Glutamatergic neuron (in vitro differentiated cells): ENCODE results near the gene EPHA5. TPM values are rescaled to one million over a fixed set of nuclear protein-coding genes. Genes with fewer than 3 reads are reported as not detected.

ENCODE experiments used
- DNase-seq: peaks from one replicate; pipeline ENCODE4 v3.0.0; 2022
- H3K27ac Mint-ChIP-seq: one replicate; pipeline ENCODE4 v1.8.0; 2020; ENCODE audit warnings: mild to moderate bottlenecking, mixed read lengths, inconsistent platforms; ENCODE audit not compliant: unreplicated experiment
- H3K27me3 Mint-ChIP-seq: one replicate; pipeline ENCODE4 v1.8.0; 2020; ENCODE audit warnings: mild to moderate bottlenecking, moderate library complexity, mixed read lengths, inconsistent platforms; ENCODE audit not compliant: unreplicated experiment
- H3K36me3 Mint-ChIP-seq: one replicate; pipeline ENCODE4 v1.8.0; 2020; ENCODE audit warnings: mild to moderate bottlenecking, mixed read lengths, inconsistent platforms; ENCODE audit not compliant: unreplicated experiment
- H3K4me1 Mint-ChIP-seq: one replicate; pipeline ENCODE4 v1.8.0; 2020; ENCODE audit warnings: mild to moderate bottlenecking, low read depth, mixed read lengths, inconsistent platforms; ENCODE audit not compliant: unreplicated experiment
- H3K4me3 Mint-ChIP-seq: one replicate; pipeline ENCODE4 v1.8.0; 2020; ENCODE audit warnings: mild to moderate bottlenecking, mixed read lengths, inconsistent platforms; ENCODE audit not compliant: unreplicated experiment
- H3K9me3 Mint-ChIP-seq: one replicate; pipeline ENCODE4 v1.8.0; 2020; ENCODE audit warnings: mild to moderate bottlenecking, moderate library complexity, mixed read lengths, inconsistent platforms; ENCODE audit not compliant: unreplicated experiment
- total RNA-seq: library from RNA; stranded (reverse); fragmentation: NEBNext Ultra II Directional; extraction: Animal tissue kit (Norgen Biotek cat#: 25700); gene quantifications from one replicate; pipeline ENCODE4 v1.2.1, GENCODE V29; 2021; ENCODE audit not compliant: unreplicated experiment
- TF ChIP-seq, protein P1 (sequence below): fragments of 200-600 bp; sonication (generic); IDR thresholded peaks from one replicate; pipeline ENCODE4 v1.5.0; 2021; ENCODE audit not compliant: partially characterized antibody, unreplicated experiment

Gene EPHA5
- total RNA-seq, 1 donor from 2014 or later: 108 TPM

DNA sequence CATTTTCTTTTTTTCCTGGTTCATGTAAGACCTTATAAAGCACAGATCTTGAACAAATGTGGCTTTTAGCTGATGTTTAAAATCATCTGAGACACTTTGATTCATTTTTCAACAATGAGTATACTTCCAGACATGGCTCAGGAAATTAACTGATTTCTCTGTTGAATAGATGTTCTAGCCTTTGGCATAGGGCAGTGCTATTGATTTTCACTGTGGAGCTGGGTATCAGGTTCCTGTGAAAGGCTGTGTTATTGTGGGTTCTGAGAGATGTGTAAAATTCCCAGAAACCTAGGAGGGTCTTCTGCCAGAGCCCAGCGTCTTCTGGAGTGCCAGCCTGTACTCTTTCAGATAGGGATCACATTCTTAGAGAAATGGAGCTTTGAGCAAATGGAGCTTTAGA, 278.9 kb downstream of the EPHA5 start:
- Mint-ChIP-seq H3K4me1 (no peaks in the 10 kb centered on the region), H3K36me3 (no peaks in the 10 kb centered on the region), H3K4me3 (no peak overlapping the region), H3K27me3 (peaks cover 2% of the 10 kb centered on the region), H3K27ac (no peak overlapping the region), H3K9me3 (peaks cover 2% of the 10 kb centered on the region)
- no peak for DNase-seq
- TF ChIP-seq, protein P1, sequence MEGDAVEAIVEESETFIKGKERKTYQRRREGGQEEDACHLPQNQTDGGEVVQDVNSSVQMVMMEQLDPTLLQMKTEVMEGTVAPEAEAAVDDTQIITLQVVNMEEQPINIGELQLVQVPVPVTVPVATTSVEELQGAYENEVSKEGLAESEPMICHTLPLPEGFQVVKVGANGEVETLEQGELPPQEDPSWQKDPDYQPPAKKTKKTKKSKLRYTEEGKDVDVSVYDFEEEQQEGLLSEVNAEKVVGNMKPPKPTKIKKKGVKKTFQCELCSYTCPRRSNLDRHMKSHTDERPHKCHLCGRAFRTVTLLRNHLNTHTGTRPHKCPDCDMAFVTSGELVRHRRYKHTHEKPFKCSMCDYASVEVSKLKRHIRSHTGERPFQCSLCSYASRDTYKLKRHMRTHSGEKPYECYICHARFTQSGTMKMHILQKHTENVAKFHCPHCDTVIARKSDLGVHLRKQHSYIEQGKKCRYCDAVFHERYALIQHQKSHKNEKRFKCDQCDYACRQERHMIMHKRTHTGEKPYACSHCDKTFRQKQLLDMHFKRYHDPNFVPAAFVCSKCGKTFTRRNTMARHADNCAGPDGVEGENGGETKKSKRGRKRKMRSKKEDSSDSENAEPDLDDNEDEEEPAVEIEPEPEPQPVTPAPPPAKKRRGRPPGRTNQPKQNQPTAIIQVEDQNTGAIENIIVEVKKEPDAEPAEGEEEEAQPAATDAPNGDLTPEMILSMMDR: no peak

DNA sequence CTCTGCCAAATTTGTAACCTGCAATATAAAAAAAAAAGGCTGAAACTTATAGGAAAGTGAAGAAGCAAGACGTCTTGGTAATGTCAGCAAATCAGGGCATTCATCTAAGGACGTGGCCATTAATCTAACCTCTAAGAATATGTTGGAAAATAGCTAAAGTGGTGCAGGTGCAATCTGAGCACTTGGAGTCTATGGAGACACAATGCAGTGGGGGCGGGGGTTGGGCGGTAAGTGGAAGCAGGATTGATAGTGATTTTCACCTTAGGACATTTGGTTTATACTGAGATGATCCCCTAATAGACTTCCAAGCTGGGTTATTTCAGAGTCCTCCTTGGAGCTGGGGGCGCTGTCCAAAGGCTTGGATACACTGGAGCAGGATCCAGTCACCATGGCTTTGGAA, 283.4 kb downstream of the EPHA5 start:
- no peaks in the 10 kb centered on the region for H3K36me3 Mint-ChIP-seq
- H3K4me3 Mint-ChIP-seq: no peak overlapping the region
- DNase-seq: peak; percentile 21
- H3K9me3 Mint-ChIP-seq: no peaks in the 10 kb centered on the region
- TF ChIP-seq, protein P1: no peak
- H3K27ac Mint-ChIP-seq: no peak overlapping the region
- no peaks in the 10 kb centered on the region for H3K27me3 Mint-ChIP-seq
- H3K4me1 Mint-ChIP-seq: peaks cover 2% of the 10 kb centered on the region

DNA sequence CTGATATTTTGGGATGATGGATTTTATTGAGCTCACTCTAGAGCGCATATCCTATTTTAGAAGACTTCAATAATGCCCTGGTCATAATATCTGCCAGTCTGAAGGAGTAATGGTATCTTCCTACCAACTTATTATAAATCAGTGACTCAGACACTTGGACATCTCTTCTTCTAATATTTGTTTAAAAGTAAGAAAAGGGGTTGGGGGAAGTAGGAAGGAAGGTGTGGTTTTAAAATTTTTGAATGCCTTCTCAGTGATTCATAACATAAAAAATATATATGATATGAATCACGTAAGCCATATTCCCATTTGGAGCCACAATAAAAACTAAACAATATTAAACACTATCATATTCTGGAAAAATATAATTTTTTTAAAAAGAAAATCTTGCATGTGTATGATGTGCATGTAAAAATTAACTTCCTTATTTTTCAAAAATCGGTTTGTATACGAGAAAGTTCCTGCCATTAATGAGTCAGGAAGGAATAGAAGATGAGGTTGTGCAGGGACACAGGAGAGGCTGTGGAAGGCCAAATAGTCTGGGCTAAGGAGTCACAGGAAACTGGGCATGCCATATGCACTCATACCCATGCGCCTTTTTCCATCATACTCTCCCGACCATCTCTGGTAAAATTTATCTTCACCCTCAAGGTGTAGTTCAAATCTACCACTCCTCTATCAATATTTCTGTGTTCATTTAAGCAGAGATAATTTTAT, 286.5 kb downstream of the EPHA5 start:
- Mint-ChIP-seq H3K27ac (no peak overlapping the region), H3K9me3 (no peaks in the 10 kb centered on the region), H3K4me1 (peaks cover 2% of the 10 kb centered on the region), H3K4me3 (no peak overlapping the region), H3K27me3 (no peaks in the 10 kb centered on the region), H3K36me3 (no peaks in the 10 kb centered on the region)
- DNase-seq: no peak
- TF ChIP-seq, protein P1: no peak

DNA sequence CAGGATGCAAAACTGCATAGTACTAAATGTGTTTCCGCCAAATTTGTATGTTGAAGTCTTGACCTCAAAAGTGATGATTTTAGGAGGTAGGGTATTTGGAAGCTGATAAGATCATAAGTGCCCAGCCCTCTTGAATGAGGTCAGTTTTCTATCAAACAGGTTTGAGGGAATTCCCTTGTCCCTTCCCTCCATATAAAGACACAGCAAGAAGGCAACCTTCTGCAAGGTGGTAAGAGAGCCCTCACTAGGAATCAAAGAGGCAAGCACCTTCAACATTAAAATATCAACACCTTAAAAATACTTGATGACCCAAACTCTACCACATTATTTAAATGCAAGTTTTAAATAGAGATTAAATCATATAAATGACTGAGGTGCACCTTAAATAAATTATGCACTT, 288.6 kb downstream of the EPHA5 start:
- no peak overlapping the region for H3K4me3 Mint-ChIP-seq
- no peaks in the 10 kb centered on the region for H3K9me3 Mint-ChIP-seq
- no peak for DNase-seq
- peaks cover 2% of the 10 kb centered on the region for H3K4me1 Mint-ChIP-seq
- no peak overlapping the region for H3K27ac Mint-ChIP-seq
- no peaks in the 10 kb centered on the region for H3K36me3 Mint-ChIP-seq
- TF ChIP-seq, protein P1: no peak
- no peaks in the 10 kb centered on the region for H3K27me3 Mint-ChIP-seq

DNA sequence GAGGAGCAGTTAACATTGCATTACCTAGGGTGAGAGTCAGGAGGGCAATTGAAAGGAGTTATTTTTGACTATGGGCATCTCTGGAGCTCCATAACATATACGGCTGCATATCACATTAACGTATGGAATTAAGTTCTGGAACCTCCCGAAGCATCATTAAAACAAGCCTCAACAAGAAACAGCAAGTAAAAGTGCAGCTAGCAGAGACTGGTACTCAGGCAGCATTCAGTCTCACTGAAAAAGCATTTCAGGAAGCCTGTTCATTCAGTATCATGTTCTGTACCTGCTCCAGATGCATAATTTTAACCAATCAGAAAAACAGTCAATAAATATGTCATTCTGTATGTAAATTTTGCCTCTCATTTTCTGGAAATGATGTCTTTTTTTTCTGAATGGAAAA, 299.6 kb downstream of the EPHA5 start:
- DNase-seq: no peak
- no peak overlapping the region for H3K4me3 Mint-ChIP-seq
- no peaks in the 10 kb centered on the region for H3K4me1 Mint-ChIP-seq
- H3K27me3 Mint-ChIP-seq: peaks cover 2% of the 10 kb centered on the region
- H3K27ac Mint-ChIP-seq: no peak overlapping the region
- TF ChIP-seq, protein P1: no peak
- no peaks in the 10 kb centered on the region for H3K36me3 Mint-ChIP-seq
- no peaks in the 10 kb centered on the region for H3K9me3 Mint-ChIP-seq
